Frontal cortex (tissue), 4 donors: ENCODE data around the gene TLN1. TPM values are rescaled to one million over a fixed set of nuclear protein-coding genes. Genes with fewer than 3 reads are reported as not detected.

ENCODE experiments used
- DNase-seq, 2 donors: peaks; one replicate each; pipeline ENCODE4 v3.0.0; 2012; ENCODE audit warnings: low spot score in 2 of 2
- FAIRE-seq: peaks from 2 replicates; lab custom pipeline; 2012; peaks lifted over from hg19 to GRCh38; lab: Jason Lieb, UNC
- total RNA-seq: library from RNA; depleted of rRNA; stranded (reverse); fragments of >200 nt; gene quantifications from one replicate; pipeline ENCODE4 v1.2.3, GENCODE V29; 2014
- donor health status: control.
- donor health status: control.
- donor health status: control.

Gene TLN1
- total RNA-seq, 1 donor from 2014 or later = 16.3 TPM

DNA sequence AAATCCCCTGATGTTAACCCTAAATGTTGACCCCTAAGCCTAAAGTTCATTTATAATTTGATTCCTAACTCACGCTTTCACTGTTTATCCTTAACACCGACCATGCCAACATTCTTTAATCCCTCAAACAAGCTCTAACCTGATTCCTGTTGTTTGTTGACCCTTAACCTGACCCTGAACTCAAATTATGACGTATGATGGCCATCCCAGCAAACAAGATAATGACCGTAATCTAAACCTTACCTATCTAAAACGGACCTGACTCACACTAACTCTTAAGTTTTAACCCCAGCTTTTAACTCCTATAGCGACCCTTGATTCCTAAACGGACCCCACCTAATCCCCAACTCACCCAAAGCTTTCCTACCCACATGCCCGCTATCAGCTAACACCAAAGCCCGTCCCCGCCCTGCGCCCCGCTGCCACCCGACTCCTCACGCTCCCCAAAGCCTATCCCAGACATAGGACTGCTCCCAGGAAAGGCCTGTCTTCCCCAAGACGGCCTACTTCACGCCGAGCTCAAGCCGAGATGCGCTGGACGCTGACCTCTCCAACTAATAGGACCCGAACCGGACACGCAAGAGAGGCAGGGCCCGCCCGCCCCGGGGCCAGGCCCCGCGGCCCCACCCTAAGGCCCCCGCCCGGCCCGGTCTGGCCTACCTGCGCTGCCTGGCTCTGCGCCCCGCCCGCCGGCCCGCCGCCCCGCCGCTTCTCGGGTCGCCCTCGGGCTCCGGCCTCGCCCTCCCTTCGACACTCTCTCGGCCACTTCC lies 395 bp downstream of the TLN1 start:
- peak in 1 of 2 donors; percentile 33 for DNase-seq
- FAIRE-seq = no peak

DNA sequence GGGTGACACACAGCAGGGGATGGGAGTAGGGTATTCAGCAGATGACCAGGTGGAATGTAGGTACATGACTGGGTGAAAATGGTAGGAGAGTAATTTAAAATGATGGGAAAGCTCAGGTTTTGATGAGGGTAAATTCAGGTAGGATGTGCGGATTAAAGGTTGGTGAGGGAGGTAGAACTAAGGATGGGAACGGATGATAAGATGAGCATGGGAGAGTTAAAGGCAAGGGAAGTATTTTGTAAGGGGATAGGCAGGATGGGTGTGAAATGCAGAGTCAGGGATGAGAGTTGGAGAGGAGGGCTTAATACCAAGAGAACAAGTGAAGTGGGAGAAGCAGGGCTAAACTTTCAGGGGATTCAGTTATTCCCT lies 1.5 kb downstream of the TLN1 start:
- FAIRE-seq (no peak), DNase-seq (no peak)

DNA sequence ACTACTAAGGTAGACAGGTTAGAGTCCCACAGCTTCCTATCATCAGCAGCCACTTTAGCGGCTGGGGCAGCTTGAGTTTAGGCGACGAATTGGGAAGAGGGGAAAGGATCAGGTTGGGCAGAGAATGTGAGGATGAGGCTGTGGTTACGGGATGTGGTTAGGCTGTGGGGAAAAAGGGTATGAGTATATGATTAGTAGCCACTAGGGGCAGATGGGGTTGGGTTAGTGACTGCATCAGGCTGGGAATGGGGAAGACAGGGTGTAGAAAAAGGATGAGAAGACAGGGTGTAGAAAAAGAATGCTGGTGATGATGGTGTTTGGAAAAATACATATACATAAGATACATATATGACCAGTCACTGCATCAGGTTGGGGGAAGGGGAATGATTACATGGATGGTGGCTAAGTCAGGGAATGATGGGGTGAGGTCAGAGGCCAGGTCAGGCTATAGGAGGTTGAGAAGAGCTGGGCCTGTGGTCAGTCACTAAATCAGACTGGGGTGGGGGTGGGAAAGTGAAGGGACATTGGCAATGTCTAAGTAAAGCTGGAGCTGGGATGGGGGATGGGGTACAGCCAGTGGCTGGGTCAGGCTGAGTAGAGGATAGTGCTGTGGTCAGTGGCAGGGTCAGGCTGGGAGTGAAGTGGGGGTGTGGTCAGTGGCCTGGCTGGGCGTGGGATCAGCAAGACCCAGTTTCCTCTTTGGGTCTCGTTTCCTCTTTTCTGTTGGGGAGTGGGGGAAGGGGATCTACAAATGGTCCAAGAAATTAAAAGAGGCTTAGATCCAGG lies 2.1 kb downstream of the TLN1 start:
- DNase-seq = no peak
- FAIRE-seq = no peak

DNA sequence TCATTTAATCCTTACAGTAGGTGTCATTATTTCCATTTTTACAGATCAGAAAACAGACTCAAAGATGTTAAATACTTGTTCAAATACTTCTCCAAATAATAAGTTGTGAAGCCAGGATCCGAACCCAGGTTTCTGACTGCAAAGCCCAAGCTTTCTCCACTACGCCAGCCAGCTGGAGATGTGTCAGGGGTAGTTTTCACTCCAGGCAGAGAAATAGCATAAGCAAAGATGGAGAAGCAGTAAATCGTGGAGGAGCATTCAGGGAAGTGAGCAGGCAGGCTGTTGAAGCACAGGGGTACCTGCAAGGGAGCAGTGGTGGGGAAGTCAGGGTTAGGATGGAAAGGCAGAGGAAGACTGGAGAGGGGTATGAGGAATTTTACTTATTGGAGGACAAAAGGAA lies 2.9 kb downstream of the TLN1 start:
- FAIRE-seq (no peak), DNase-seq (no peak)

DNA sequence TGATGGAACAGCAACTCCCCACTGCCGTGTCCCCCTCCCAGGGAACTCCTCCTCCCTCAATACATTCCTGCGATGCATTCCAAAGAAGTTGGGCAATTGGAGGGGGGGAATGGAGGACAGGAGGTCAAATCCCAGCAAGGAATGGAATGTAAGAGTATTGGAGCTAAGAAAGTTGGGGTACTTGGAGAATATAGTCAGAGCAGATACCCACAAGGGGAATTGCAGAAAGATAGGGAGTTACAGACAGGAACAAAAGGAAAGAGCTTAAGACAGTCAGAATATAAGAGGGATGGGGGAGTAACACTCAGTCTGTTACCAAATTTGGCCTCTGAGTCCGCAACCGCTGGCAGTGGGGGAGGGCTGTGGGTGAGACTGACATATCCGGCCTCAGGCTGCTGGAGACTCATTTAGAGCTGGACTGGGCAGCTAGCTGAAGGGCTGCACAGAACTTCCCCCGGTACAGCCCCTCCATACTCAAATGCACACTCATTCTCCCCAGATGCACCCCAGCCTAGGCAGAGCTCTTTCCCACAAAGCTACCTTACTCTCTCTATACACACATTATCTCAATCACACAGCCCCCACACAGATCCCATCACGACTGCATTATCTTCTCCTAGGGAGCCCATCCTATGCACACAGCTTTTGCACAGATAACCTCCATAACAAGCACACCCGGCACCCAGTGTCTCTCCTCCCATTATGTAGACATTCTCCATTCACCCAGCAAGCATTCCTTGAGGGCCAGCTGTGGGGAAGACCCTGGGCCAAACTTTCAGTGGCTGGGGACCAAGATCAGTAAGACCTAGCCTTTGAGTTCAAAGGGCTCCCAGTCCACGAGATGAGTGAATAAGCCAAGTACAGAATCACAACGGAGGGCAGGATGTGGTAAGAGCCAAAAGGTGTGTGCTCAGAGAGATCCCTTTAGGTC lies 3.7 kb downstream of the TLN1 start:
- DNase-seq (no peak), FAIRE-seq (no peak)

DNA sequence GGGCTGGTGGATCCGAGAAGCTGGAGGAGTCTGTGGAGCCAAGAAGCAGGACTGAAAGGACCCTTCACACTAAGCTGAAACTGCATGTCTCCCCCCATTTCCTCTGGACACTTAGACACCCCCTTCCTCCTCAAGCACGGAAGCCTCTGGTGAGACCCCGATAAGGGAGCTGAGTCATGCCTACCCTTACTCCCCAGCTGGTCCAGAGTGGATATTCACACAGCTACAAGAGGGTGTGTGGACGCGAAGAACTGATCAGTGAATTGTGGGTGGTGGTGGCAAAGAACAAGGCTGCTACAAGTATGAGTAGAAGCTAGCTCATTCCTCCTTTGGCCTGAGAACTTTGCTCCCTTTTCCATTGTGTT lies 4.3 kb downstream of the TLN1 start:
- DNase-seq = no peak
- no peak for FAIRE-seq

DNA sequence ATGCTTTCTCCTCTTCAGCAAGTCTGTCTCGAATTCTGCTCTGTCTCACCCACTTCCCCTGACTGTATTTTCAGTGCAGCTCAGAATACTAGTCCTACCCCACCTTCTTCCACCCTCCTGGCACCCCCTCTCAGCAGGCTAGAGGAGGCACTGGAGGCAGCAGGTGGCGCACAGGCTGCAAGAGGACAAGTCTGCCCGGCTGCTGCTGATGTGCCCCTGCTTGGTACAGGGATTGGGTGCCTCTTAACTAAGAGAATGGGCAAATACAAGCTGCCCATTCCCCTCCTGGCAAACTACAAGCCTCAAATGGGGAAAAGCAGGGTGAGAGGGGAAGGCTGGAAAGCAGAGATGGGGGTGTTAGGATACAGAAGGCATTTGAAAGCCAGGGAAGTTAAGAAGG lies 5.1 kb downstream of the TLN1 start:
- FAIRE-seq (no peak), DNase-seq (no peak)

DNA sequence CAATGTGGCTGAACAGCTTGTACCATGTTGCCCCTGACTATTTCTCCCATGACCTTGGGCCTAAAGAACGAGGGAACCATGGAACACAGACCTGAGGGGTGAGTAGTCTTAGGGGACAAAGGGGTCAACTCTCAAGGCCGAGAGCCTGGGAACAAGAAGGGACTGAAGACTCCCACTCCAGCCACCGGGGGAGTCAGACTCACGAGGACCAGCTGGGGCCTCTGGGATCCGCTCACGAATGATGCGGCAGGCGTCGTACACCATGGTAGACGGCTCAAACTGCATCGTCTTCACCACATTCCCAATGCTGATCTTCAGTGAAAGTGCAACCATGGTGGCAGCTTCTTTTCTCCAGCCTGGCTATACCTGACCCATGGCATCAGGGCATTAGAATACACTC lies 6.6 kb downstream of the TLN1 start:
- FAIRE-seq (no peak), DNase-seq (no peak)

DNA sequence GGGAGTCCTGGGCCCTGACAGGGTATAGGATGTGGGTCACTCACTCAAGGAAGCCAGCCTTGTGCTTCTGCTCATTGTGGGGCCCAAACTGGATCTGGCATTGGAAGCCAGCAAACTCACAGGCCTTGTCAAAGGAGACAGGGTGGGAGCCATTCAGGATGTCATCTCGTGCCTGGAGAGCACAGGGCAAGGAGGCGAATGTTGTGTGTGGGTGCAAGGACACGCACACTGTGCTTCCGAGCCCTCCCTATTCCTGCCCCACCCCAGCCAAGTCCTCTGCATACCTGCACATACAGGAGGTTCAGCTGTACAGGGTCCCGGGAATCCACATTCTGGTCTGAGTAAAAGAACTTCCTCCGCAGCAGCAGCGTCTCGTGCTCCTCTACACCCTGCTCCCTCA lies 8.1 kb downstream of the TLN1 start:
- FAIRE-seq (no peak), DNase-seq (no peak)

DNA sequence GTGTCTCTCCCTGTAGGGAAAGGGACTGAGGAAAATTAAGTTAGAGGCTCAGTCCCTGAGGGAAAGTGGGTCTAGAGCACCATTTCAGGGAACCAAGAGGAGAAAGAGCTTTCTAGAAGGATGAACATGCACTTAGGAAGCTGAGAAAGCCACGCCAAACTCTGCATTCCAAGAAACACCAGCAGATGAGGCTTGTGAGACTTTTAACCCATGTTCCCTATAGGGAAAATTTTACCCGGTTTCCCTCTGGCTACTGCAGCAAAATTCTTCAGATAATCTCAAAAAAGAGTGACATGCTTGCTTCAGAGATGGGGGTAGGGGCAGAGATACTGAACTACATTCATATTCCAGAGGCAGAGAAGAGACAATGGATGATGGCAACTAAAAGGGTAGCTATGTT lies 8.6 kb downstream of the TLN1 start:
- DNase-seq (no peak), FAIRE-seq (no peak)

DNA sequence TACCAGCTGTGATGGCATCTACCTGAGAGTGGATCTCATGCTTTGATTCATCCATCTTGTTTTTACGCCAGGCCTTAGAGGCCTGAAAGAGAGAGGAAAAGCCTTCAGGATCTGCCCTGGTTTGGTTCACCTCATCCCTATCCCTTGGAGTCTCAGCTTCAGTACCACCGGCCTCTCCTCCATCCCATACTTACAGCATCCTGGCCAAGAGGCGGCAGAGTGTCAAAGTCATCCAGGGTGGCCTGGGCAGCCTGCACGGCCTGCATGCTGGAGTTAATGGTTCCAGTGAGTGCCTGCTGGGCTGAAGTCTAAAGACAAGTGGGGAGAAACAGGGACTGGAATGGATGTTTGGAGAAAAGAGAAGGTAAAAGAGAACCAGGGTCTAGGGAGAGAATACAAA lies 12.4 kb downstream of the TLN1 start:
- FAIRE-seq (no peak), DNase-seq (no peak)

DNA sequence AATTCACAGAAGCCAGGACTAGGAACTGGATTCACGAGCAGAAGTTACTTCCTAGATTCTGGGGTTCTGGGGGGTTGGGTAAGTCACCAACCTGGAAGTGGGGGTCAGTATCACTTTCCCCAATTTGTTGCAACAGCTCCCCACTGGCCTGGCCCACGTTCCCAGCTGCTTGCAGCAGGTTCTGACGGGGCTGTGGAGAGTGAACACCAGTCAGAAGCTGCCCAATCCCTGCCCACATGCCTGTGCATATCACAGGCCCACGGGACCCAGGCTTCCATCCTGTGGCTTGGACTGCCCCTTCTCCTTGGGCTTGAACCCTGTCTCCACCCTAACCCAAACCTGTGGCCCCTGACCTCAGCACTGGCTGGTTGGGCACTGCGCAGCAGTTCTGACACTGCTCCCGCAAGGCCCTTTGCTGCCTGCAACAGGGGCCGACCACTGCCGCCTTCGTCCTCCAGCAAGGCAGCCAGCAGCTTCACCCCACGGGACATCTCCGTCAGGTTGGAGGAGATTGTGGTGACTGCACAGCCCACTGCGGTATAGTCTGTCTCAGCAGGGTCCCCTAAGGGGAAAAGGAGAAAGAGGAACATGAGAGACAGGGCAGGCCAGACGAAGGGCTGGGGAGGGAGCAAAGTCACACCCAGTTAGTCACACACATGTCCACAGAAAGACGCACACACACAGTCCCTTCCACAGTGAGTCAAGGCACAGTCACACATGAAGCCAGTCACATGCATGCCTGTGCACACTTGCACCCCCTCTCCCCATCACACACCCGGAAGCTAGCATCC lies 13.1 kb downstream of the TLN1 start:
- no peak for FAIRE-seq
- no peak for DNase-seq

DNA sequence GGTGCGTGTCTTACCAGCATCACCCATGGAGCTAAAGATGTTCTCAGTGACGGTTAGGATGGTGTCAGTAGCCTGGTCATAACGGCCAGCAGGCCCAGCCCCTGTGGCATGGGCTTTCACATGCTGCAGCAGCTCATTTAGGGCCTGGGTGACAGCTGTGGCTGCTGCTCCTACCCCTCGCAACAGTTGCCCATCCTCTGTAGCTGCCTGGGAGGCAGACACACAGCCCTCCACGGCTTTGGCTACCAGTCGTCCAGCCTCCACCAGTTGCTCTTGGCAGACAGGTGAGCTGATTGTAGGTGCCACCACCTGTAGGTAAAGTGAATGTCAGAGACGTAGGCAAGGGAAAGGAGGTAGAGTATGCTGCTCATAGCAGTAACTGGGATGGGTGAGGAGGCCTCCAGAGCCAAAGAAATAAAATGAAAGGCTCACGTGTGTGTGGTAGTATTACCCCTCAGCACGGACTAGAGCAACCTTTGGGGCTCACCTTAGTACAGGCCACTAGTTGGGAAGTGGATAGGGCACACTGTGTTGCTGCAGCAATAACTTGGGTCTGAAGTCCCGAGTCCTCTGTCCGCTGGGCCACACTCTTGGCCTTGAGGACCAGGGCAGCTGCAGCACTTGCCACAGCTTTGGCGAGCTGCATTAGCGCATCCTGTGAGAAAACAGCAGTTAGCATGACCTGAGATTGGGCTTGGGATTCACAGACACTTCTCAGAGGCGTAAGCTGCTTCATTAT lies 14.7 kb downstream of the TLN1 start:
- FAIRE-seq = no peak
- no peak for DNase-seq

DNA sequence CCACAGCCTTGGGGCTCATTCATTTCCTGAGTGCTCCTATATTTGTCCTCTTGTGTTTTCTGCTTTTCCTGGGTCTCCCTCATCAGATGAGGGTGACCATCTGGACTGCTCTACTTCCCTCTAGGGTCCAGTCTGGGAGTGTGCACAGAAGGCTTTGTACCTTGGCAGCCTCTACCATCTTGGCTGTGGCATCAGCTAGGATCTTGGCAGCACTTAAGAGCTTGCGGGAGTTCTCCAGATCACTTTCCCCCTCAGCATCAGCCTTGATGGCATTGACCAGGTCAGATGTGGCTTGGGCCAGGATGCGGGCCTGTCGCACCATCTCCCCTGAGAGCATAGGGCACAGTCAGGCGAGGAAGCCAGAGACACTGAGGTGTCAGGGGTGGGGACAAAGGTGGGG lies 15.8 kb downstream of the TLN1 start:
- DNase-seq (no peak), FAIRE-seq (no peak)

DNA sequence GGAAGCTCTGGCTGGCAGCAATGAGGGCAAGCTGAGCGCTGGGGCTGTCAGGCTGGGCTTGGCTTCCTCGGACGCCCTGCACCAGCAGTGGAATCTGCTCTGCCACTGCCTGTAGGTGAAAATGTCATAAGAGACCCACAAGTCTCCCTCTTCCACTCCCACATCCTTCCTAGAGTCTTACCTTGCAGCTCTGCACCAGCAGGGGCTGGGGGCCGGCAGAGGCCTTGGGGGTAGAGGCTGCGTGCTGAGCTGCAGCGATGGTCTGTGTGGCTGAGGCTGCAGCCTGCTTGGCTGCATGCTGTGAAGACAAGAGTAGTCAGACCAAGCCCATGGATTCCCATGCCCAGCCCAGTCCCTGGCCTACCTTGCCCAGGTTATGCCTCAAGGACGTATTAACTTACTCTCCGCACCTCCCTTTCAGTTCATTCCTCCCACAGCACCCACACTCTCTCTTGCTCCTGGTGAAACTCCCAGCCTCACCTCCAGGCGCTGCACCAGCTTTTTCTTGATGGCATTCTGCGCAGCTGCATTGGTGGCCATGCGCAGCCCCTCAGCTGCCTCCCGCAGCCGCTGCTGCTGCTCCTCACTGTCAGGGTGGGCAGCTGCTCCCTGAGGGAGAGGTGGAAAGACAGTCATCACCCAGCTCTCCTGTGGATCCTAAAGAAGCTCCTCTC lies 17.3 kb downstream of the TLN1 start:
- FAIRE-seq = no peak
- DNase-seq = no peak

DNA sequence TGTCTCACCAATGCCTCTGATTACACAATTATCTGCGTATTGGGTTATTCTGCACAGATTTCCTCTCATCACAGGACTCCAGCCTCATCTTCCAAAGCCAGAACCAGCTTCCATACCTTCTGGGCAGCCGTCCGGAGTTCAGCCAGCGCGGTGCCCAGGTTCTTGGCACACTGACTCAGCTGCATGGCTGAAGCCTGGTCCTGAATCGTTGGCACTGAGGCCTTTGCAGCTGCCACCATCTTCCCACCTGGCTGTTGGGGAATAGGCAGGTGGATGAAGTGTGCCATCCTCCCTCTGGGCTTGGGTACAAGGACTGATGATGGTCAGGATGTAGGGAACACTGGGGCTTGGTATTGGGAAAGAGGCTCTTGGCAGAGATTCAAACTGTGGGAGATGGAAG lies 17.9 kb downstream of the TLN1 start:
- DNase-seq (no peak), FAIRE-seq (no peak)

DNA sequence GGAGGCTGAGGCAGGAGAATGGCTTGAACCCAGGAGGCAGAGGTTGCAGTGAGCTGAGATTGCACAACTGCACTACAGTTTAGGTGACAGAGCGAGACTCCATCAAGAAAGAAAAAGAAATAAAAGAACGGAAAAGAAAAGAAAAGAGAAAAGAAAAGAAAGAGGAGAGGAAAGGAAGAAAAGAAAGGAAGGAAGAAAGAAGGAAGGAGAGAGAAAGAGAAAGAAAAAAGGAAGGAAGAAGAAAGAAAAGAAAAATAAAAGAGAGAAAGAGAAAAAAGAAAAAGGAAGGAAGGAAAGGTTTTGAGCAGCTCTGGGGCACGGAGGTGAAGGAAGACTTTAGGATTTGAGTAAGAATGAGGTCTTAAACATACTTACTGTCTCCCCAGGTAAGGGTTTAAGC lies 18.4 kb downstream of the TLN1 start:
- FAIRE-seq (no peak), DNase-seq (no peak)

DNA sequence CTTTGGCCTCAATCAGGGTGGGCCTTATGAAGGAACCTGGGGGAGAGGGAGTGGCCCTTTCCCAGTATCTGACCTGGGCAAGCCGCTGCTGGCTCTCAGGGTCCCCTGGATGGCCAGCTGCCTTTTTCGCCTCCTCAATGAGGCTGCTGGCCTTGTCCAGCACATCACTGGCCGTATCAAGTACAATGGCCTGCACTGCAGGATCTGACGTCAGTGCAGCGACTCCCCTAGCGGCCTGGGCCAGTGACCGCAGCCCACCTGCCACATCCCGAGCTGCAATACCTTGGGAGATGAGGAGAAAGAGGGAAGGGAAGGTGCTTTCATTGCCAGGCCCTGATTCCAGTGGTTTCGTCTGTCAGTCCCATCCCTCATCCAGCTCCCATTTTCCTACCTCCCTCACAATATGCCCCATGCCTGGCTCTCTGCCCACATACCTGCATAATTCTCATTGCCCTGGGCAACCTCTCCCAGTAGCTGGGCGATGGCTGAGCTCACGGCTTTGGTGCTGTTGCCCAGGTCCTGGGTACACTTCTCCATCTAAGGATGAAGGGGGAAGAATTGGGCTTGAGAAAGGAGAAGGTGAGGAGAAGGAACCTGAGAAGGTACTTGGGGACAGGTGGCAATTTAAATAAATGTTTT lies 19.1 kb downstream of the TLN1 start:
- FAIRE-seq (no peak), DNase-seq (no peak)
